K562 (cell line): ENCODE data around the gene ARID4B. TPM values are rescaled to one million over a fixed set of nuclear protein-coding genes. Genes with fewer than 3 reads are reported as not detected.
A peak's percentile ranks its signal among the peaks of the same experiment; 100 is the strongest.

Experiments used
- BRCA1 ChIP-seq, 2 experiments: fragments of 450-650 bp in 1 of 2; sonication (generic) in 1 of 2; formaldehyde crosslinking in 1 of 2; IDR thresholded peaks; 2 replicates each; pipeline versions ENCODE4 v1.5.0 to v1.6.1; 2017 to 2020; ENCODE audit warnings: mild to moderate bottlenecking in 1 of 2, missing genetic modification reagents in 1 of 2
- E2F5 ChIP-seq: sonication (generic); formaldehyde crosslinking; IDR thresholded peaks from 2 replicates; pipeline ENCODE4 v1.8.0; 2022; ENCODE audit warnings: mild to moderate bottlenecking, missing genetic modification reagents
- ERF ChIP-seq: fragments of 450-650 bp; formaldehyde crosslinking; IDR thresholded peaks from 2 replicates; pipeline ENCODE4 v1.4.0; 2020; ENCODE audit warnings: mild to moderate bottlenecking, mixed read lengths
- FOXM1 ChIP-seq, 2 experiments: fragments of 450-650 bp in 1 of 2; sonication (generic) in 1 of 2; formaldehyde crosslinking in 1 of 2; IDR thresholded peaks; 2 replicates each; pipeline versions ENCODE4 v1.6.1 to v1.9.0; 2017 to 2022; ENCODE audit warnings: low read depth in 2 of 2, mild to moderate bottlenecking in 2 of 2, missing genetic modification reagents in 1 of 2, moderate library complexity in 1 of 2
- MCM3 ChIP-seq: fragments of 450-650 bp; IDR thresholded peaks from 2 replicates; pipeline ENCODE4 v1.6.1; 2016
- MTA3 ChIP-seq: fragments of 450-650 bp; formaldehyde crosslinking; IDR thresholded peaks from 2 replicates; pipeline ENCODE4 v1.6.1; 2017; ENCODE audit warnings: mild to moderate bottlenecking, borderline replicate concordance
- POLR3G ChIP-seq: IDR thresholded peaks from 2 replicates; pipeline ENCODE4 v1.6.1; 2011; ENCODE audit not compliant: insufficient read length, insufficient replicate concordance; ENCODE audit errors: extremely low read depth
- SRSF1 ChIP-seq: fragments of 200-400 bp; formaldehyde crosslinking; IDR thresholded peaks from 2 replicates; pipeline ENCODE4 v1.6.1; 2017; ENCODE audit warnings: mild to moderate bottlenecking, low read depth, low read length, moderate library complexity
- SRSF3 ChIP-seq: fragments of 200-400 bp; formaldehyde crosslinking; IDR thresholded peaks from 2 replicates; pipeline ENCODE4 v1.6.1; 2016; ENCODE audit warnings: mild to moderate bottlenecking, low read length, moderate library complexity; ENCODE audit not compliant: insufficient read depth
- ZFX ChIP-seq: sonication (generic); formaldehyde crosslinking; IDR thresholded peaks from 2 replicates; pipeline ENCODE4 v1.8.0; 2022; ENCODE audit warnings: mild to moderate bottlenecking, missing genetic modification reagents, moderate library complexity
- ZNF124 ChIP-seq: sonication (generic); formaldehyde crosslinking; IDR thresholded peaks from 2 replicates; pipeline ENCODE4 v1.8.1; 2022; ENCODE audit warnings: missing genetic modification reagents
- ZNF133 ChIP-seq: fragments of 250-450 bp; sonication (Bioruptor Pico); IDR thresholded peaks from 2 replicates; pipeline ENCODE4 v1.4.0; 2020; ENCODE audit warnings: mild to moderate bottlenecking
- ZNF431 ChIP-seq: sonication (generic); formaldehyde crosslinking; IDR thresholded peaks from 2 replicates; pipeline ENCODE4 v1.8.0; 2022; ENCODE audit warnings: mild to moderate bottlenecking, missing genetic modification reagents
- ZNF75A ChIP-seq: fragments of 450-650 bp; formaldehyde crosslinking; IDR thresholded peaks from 2 replicates; pipeline ENCODE4 v1.4.0; 2020; ENCODE audit warnings: mild to moderate bottlenecking
- polyA plus RNA-seq, 8 experiments: library from polyadenylated mRNA; depleted of rRNA in 4 of 8; stranded (reverse) in 5 of 8; unstranded in 3 of 8; fragments of >200 nt; fragmentation: Nextera tagmentation in 2 of 8; fragmentation: Illumina TruSeq in 1 of 8; extraction: Ambion mirVana in 2 of 8; extraction: Trizol in 1 of 8; gene quantifications; 2 replicates each; pipeline versions ENCODE4 v1.2.1 to v1.2.3, GENCODE V29; 2011 to 2014; ENCODE audit warnings: inconsistent platforms in 1 of 8, missing spikeins in 1 of 8
- total RNA-seq, 7 experiments: library from RNA; depleted of rRNA in 6 of 7; stranded (reverse); fragments of >200 nt in 6 of 7; fragmentation: Illumina TruSeq in 2 of 7; extraction: Trizol in 2 of 7; gene quantifications; 2 replicates each; pipeline versions ENCODE4 v1.2.1 to v1.2.3, GENCODE V29; 2011 to 2021; ENCODE audit warnings: low replicate concordance in 1 of 7
- TF ChIP-seq, protein P1 (sequence below): fragments of 450-650 bp; IDR thresholded peaks from 2 replicates; pipeline ENCODE4 v1.6.1; 2016; ENCODE audit warnings: low read depth
- TF ChIP-seq, protein P2 (sequence below), 2 experiments: fragments of 200-800 bp in 1 of 2; sonication (Bioruptor generic) in 1 of 2; sonication (generic) in 1 of 2; formaldehyde crosslinking in 1 of 2; IDR thresholded peaks in 1 of 2; conservative IDR thresholded peaks in 1 of 2; 2 replicates each; pipeline versions ENCODE4 v1.5.0 to v1.6.1; 2016 to 2020; ENCODE audit warnings: missing compliant biosample characterization in 1 of 2, missing genetic modification characterization in 1 of 2, missing genetic modification reagents in 1 of 2

The ARID4B gene
- total and polyA plus RNA-seq, 9 of the 15 experiments (the other 6 are each of a cell fraction or from before 2014, with no cell fraction given) = 8.4 to 38.9 (median 18.5) TPM

DNA sequence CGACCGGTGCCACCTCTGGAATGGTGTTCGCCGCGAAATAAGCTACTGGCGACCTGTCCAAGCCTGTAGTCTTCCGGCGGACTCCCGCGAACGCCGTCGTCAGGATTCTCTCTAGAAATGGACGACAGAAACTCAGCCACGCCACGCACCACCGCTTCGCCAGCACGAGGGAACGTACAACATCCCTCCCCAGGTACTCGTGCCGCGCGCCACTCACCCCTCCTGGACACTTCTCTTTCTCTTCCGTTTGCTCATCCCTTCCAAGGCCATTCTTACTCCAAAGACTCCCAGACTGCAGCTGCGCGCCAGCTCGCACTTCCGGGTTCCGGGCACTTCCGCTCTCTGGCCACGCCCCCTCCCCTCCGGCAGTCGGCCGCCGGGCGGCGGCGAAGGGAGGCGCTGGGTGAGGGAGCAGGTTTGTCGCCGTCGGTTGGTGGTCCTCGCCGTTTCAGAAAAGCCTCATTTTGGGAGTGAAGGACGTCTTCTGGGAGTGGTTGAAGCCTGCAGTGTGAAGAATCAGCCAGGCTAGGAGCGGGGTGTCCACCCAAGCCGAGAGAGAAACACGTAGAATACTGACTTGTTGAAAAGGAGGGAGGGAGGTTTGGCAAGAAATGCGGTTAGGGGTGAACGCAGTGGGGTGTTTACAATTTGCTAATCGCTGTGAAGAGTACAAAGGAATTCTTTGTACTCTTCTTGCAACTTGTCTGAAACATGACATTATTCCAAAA is 166.9 kb downstream of the ARID4B start, which contains the start of gene RBM34 (continued):
- TF ChIP-seq ERF (CRISPR knock-in tag) = peak; percentile 93
- peak; percentile 90 for TF ChIP-seq ZFX (CRISPR knock-in tag)
- TF ChIP-seq MCM3 = no peak
- no peak for TF ChIP-seq SRSF1
- TF ChIP-seq, protein P1, sequence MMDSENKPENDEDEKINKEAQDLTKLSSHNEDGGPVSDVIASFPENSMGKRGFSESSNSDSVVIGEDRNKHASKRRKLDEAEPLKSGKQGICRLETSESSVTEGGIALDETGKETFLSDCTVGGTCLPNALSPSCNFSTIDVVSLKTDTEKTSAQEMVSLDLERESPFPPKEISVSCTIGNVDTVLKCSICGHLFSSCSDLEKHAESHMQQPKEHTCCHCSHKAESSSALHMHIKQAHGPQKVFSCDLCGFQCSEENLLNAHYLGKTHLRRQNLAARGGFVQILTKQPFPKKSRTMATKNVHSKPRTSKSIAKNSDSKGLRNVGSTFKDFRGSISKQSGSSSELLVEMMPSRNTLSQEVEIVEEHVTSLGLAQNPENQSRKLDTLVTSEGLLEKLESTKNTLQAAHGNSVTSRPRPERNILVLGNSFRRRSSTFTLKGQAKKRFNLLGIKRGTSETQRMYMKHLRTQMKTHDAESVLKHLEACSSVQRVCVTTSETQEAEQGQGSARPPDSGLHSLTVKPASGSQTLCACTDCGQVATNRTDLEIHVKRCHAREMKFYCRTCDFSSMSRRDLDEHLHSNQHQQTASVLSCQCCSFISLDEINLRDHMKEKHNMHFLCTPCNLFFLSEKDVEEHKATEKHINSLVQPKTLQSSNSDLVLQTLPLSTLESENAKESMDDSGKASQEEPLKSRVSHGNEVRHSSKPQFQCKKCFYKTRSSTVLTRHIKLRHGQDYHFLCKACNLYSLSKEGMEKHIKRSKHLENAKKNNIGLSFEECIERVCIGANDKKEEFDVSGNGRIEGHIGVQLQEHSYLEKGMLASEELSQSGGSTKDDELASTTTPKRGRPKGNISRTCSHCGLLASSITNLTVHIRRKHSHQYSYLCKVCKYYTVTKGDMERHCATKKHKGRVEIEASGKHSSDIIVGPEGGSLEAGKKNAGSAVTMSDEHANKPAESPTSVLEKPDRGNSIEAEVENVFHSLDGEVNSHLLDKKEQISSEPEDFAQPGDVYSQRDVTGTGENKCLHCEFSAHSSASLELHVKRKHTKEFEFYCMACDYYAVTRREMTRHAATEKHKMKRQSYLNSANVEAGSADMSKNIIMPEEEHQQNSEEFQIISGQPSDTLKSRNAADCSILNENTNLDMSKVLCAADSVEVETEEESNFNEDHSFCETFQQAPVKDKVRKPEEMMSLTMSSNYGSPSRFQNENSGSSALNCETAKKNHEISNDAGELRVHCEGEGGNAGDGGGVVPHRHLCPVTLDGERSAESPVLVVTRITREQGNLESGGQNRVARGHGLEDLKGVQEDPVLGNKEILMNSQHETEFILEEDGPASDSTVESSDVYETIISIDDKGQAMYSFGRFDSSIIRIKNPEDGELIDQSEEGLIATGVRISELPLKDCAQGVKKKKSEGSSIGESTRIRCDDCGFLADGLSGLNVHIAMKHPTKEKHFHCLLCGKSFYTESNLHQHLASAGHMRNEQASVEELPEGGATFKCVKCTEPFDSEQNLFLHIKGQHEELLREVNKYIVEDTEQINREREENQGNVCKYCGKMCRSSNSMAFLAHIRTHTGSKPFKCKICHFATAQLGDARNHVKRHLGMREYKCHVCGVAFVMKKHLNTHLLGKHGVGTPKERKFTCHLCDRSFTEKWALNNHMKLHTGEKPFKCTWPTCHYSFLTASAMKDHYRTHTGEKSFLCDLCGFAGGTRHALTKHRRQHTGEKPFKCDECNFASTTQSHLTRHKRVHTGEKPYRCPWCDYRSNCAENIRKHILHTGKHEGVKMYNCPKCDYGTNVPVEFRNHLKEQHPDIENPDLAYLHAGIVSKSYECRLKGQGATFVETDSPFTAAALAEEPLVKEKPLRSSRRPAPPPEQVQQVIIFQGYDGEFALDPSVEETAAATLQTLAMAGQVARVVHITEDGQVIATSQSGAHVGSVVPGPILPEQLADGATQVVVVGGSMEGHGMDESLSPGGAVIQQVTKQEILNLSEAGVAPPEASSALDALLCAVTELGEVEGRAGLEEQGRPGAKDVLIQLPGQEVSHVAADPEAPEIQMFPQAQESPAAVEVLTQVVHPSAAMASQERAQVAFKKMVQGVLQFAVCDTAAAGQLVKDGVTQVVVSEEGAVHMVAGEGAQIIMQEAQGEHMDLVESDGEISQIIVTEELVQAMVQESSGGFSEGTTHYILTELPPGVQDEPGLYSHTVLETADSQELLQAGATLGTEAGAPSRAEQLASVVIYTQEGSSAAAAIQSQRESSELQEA = peak; percentile 24; the same call in 1 of the 2 replicates
- TF ChIP-seq, protein P2, sequence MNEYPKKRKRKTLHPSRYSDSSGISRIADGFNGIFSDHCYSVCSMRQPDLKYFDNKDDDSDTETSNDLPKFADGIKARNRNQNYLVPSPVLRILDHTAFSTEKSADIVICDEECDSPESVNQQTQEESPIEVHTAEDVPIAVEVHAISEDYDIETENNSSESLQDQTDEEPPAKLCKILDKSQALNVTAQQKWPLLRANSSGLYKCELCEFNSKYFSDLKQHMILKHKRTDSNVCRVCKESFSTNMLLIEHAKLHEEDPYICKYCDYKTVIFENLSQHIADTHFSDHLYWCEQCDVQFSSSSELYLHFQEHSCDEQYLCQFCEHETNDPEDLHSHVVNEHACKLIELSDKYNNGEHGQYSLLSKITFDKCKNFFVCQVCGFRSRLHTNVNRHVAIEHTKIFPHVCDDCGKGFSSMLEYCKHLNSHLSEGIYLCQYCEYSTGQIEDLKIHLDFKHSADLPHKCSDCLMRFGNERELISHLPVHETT (CRISPR knock-in tag; conservative IDR thresholded peaks at IDR 0.05 in 1 of 2, IDR thresholded peaks at IDR 0.05 in 1 of 2) = peak in 1 of 2 experiments; percentile 86; a peak in 2 of 4 replicates
- no peak for TF ChIP-seq ZNF124 (CRISPR knock-in tag)
- no peak for TF ChIP-seq SRSF3
- no peak for TF ChIP-seq BRCA1 (IDR thresholded peaks at IDR 0.05)
- no peak for TF ChIP-seq BRCA1 (CRISPR knock-in tag; IDR thresholded peaks at IDR 0.05)
- TF ChIP-seq ZNF133 (CRISPR knock-in tag) = no peak
- TF ChIP-seq ZNF75A (CRISPR knock-in tag) = 0 out of 2 replicates have a peak, but pooled peaks have one; percentile 16
- TF ChIP-seq ZNF431 (CRISPR knock-in tag) = peak; percentile 76; the same call in 1 of the 2 replicates
- TF ChIP-seq POLR3G = no peak
- TF ChIP-seq MTA3 = peak; percentile 81
- 0 out of 2 replicates have a peak, but pooled peaks have one; percentile 17 for TF ChIP-seq E2F5 (CRISPR knock-in tag)
- no peak for TF ChIP-seq FOXM1 (IDR thresholded peaks at IDR 0.05; ENCODE audit: low read depth)
- no peak for TF ChIP-seq FOXM1 (CRISPR knock-in tag; IDR thresholded peaks at IDR 0.05; ENCODE audit: low read depth)
